ENCODE results near the gene CFL1. TPM values are rescaled to one million over a fixed set of nuclear protein-coding genes. Genes with fewer than 3 reads are reported as not detected.

CFL1 gene
- total RNA-seq, 1 experiment from 2014 or later: 955 TPM

DNA sequence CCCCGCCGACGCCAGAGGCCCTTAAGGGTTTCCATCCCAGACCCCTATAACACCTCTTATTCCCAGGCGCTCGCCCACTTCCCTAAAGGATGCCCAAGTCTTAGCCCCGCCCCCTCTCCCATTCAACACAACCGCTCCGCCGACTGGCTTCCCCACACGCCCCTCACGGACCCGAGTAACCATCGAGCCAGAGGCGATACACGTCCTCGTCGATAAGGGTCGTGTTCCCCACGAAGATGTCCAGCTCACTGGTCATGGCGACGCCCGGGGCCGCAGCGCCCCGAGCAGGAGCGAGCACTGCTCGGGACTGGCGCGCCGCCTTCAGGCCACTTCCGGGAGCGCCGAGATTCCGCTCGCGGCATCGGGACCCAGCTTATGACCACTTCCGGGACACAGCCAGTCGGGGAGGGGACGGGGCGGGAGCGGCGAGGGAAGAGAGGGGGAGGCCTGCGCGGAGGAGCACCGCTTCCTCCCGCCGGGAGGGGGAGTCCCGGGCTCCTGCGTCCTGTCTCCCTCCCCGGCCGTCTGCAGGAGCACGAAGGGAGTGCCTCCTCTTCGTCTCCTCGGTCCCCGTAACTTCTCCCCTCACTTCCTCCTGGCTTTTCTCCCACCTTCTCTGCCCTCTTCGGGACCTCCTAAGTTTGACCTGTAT is 30.3 kb upstream of the CFL1 start, which contains the start of gene FIBP:
Gene FIBP (minus strand): TSS at position 309 of the 652 bp plus-strand sequence. CDS start 53 bp downstream, at position 256.
- CTCF ChIA-PET: interaction anchor here (0.6 to 3.3 kb wide), 29 partner anchors 9 to 305 kb away, joined by 3 to 37 read pairs (median 4); partner anchors contain the start of genes BANF1, CFL1, FOSL1 and KAT5

GRCh38 chr11:65887723-65888162 is 29.8 kb upstream of the CFL1 start:
- TSS peak; percentile 12 for BruUV-seq (replicated peaks)
- peak; percentile 32 for DNase-seq
- TF ChIP-seq CTCF (IDR thresholded peaks at IDR 0.05; ENCODE audit: unreplicated experiment): no peak
- peaks cover 45% of the 10 kb centered on the region for H3K4me1 Mint-ChIP-seq (ENCODE audit: low read depth, unreplicated experiment)
- peak overlapping the region; percentile 92 for H3K27ac Mint-ChIP-seq (ENCODE audit: unreplicated experiment)
- intact Hi-C loops (cut with micrococcal nuclease; ENCODE audit: unreplicated experiment): loop anchor here (10.0 kb wide), 1 partner anchor 97 kb away; no protein-coding TSS in a partner anchor
- CTCF ChIA-PET: interaction anchor here (0.6 to 3.3 kb wide), 26 partner anchors 9 to 304 kb away, joined by 3 to 37 read pairs (median 5); partner anchors contain the start of genes BANF1, CFL1, FOSL1 and KAT5
- no peaks in the 10 kb centered on the region for H3K27me3 Mint-ChIP-seq (ENCODE audit: unreplicated experiment)
- H3K36me3 Mint-ChIP-seq (ENCODE audit: insufficient read depth, unreplicated experiment): peaks cover 79% of the 10 kb centered on the region
- H3K4me3 Mint-ChIP-seq (ENCODE audit: low read depth, unreplicated experiment): peak overlapping the region; percentile 83
- no peaks in the 10 kb centered on the region for H3K9me3 Mint-ChIP-seq (ENCODE audit: low read depth, unreplicated experiment)

More for the DNA sequence above, 30.3 kb upstream of the CFL1 start, which contains the start of gene FIBP:
- Mint-ChIP-seq H3K4me1 (ENCODE audit: low read depth, unreplicated experiment) (peaks cover 48% of the 10 kb centered on the region), H3K9me3 (ENCODE audit: low read depth, unreplicated experiment) (no peaks in the 10 kb centered on the region), H3K4me3 (ENCODE audit: low read depth, unreplicated experiment) (peak within 1 kb of the TSS; percentile 83), H3K27me3 (ENCODE audit: unreplicated experiment) (no peaks in the 10 kb centered on the region), H3K27ac (ENCODE audit: unreplicated experiment) (peak within 1 kb of the TSS; percentile 92), H3K36me3 (ENCODE audit: insufficient read depth, unreplicated experiment) (peaks cover 84% of the 10 kb centered on the region)
- BruUV-seq (replicated peaks): no TSS peak
- intact Hi-C loops (cut with micrococcal nuclease; ENCODE audit: unreplicated experiment): loop anchor here (10.0 kb wide), 1 partner anchor 97 kb away; no protein-coding TSS in a partner anchor
- peak; percentile 90 for TF ChIP-seq CTCF (IDR thresholded peaks at IDR 0.05; ENCODE audit: unreplicated experiment)
- peak; percentile 96 for DNase-seq

GRCh38 chr11:65886826-65887722 is 29.1 kb upstream of the CFL1 start:
- CTCF ChIA-PET: interaction anchor here (0.6 to 3.3 kb wide), 6 partner anchors 13 to 176 kb away, joined by 3 to 37 read pairs (median 10); partner anchors contain the start of genes CFL1, FOSL1, KAT5 and MUS81
- Mint-ChIP-seq H3K4me3 (ENCODE audit: low read depth, unreplicated experiment) (peak overlapping the region; percentile 83), H3K27me3 (ENCODE audit: unreplicated experiment) (no peaks in the 10 kb centered on the region), H3K36me3 (ENCODE audit: insufficient read depth, unreplicated experiment) (peaks cover 76% of the 10 kb centered on the region), H3K4me1 (ENCODE audit: low read depth, unreplicated experiment) (peaks cover 39% of the 10 kb centered on the region), H3K9me3 (ENCODE audit: low read depth, unreplicated experiment) (no peaks in the 10 kb centered on the region), H3K27ac (ENCODE audit: unreplicated experiment) (peak overlapping the region; percentile 92)
- no peak for DNase-seq
- TF ChIP-seq CTCF (IDR thresholded peaks at IDR 0.05; ENCODE audit: unreplicated experiment): no peak
- no TSS peak for BruUV-seq (replicated peaks)
- intact Hi-C loops (cut with micrococcal nuclease; ENCODE audit: unreplicated experiment): loop anchor here (10.0 kb wide), 1 partner anchor 98 kb away; no protein-coding TSS in a partner anchor
